Tibial artery (tissue), 4 donors: ENCODE data around the gene CIDEA.

Source experiments
- DNase-seq, 2 donors: peaks; one replicate each; pipeline ENCODE4 v3.0.0-alpha.2; 2019
- H3K27ac ChIP-seq, 2 donors: fragments of 200-600 bp; sonication (generic) in 1 of 2; 1 replicate in 1 of 2; 2 replicates in 1 of 2; pipeline ENCODE4 v1.5.1; 2018 to 2019; ENCODE audit warnings: mild to moderate bottlenecking in 1 of 2
- H3K27me3 ChIP-seq, 2 donors: fragments of 200-600 bp; sonication (generic) in 1 of 2; one replicate each; pipeline versions ENCODE4 v1.5.1 to v1.6.0; 2016 to 2019
- H3K36me3 ChIP-seq, 3 donors: fragments of 200-600 bp; sonication (generic) in 2 of 3; one replicate each; pipeline ENCODE4 v1.5.1; 2016 to 2019; ENCODE audit warnings: mild to moderate bottlenecking in 2 of 3
- H3K4me1 ChIP-seq, 4 donors: fragments of 200-600 bp; sonication (generic) in 2 of 4; 1 replicate in 3 of 4; 2 replicates in 1 of 4; pipeline ENCODE4 v1.5.1; 2016 to 2019
- H3K4me3 ChIP-seq, 2 donors: fragments of 200-600 bp; sonication (generic) in 1 of 2; 1 replicate in 1 of 2; 2 replicates in 1 of 2; pipeline ENCODE4 v1.5.1; 2018 to 2019; ENCODE audit warnings: mild to moderate bottlenecking in 2 of 2
- H3K9me3 ChIP-seq, 3 donors: fragments of 200-600 bp; sonication (generic) in 1 of 3; one replicate each; pipeline ENCODE4 v1.5.1; 2016 to 2019
- CTCF ChIP-seq, 2 experiments: fragments of 200-600 bp in 1 of 2; fragments of 450-650 bp in 1 of 2; IDR thresholded peaks; one replicate each; pipeline ENCODE4 v1.5.1; 2017 to 2019; ENCODE audit warnings: antibody characterized with exemption in 2 of 2, mild to moderate bottlenecking in 1 of 2, moderate library complexity in 1 of 2
- intact Hi-C: fragments of 100-400 bp; cut with DNase I; formaldehyde crosslinking; loops from one replicate; pipeline ENCODE4 v1.15.0; 2023; ENCODE audit warnings: low total_unique reads

The CIDEA gene

GRCh38 chr18:12246849-12247808 lies 7.0 kb upstream of the CIDEA start:
- intact Hi-C loops, result no loop called here
- peaks cover 0 to 48% of the 10 kb centered on the region in 2 donors for H3K27me3 ChIP-seq
- no peak for DNase-seq

GRCh38 chr18:12247946-12248345 lies 6.2 kb upstream of the CIDEA start:
- Histone ChIP-seq H3K9me3 (no peaks in the 10 kb centered on the region), H3K4me3 (no peak overlapping the region), H3K27me3 (peaks cover 0 to 54% of the 10 kb centered on the region in 2 donors), H3K4me1 (no peaks in the 10 kb centered on the region), H3K27ac (no peak overlapping the region), H3K36me3 (no peaks in the 10 kb centered on the region)
- DNase-seq, result no peak
- intact Hi-C loops, result no loop called here
- TF ChIP-seq CTCF (IDR thresholded peaks at IDR 0.05), result no peak

More at GRCh38 chr18:12246849-12247808, 7.0 kb upstream of the CIDEA start:
- Histone ChIP-seq H3K27ac (no peak overlapping the region), H3K36me3 (no peaks in the 10 kb centered on the region), H3K4me3 (no peak overlapping the region), H3K4me1 (no peaks in the 10 kb centered on the region), H3K9me3 (no peaks in the 10 kb centered on the region)
- TF ChIP-seq CTCF (IDR thresholded peaks at IDR 0.05), result no peak

GRCh38 chr18:12248926-12249720 lies 5.0 kb upstream of the CIDEA start:
- Histone ChIP-seq H3K4me3 (no peak overlapping the region), H3K36me3 (no peaks in the 10 kb centered on the region), H3K27ac (no peak overlapping the region), H3K4me1 (peaks cover 0 to 8% (median 7%) of the 10 kb centered on the region in 4 donors), H3K27me3 (peaks cover 0 to 66% of the 10 kb centered on the region in 2 donors), H3K9me3 (no peaks in the 10 kb centered on the region)
- intact Hi-C loops, result no loop called here
- TF ChIP-seq CTCF (IDR thresholded peaks at IDR 0.05), result no peak
- no peak for DNase-seq

- intact Hi-C loops, result no loop called here
- H3K27me3 ChIP-seq, result peaks cover 0 to 66% of the 10 kb centered on the region in 2 donors
- H3K27ac ChIP-seq, result no peak overlapping the region
- no peak overlapping the region for H3K4me3 ChIP-seq
- no peaks in the 10 kb centered on the region for H3K36me3 ChIP-seq
- TF ChIP-seq CTCF (IDR thresholded peaks at IDR 0.05), result no peak
- DNase-seq, result no peak
- peaks cover 0 to 15% (median 13%) of the 10 kb centered on the region in 4 donors for H3K4me1 ChIP-seq
- no peaks in the 10 kb centered on the region for H3K9me3 ChIP-seq
Measured at GRCh38 chr18:12251311-12251710, 2.9 kb upstream of the CIDEA start.

GRCh38 chr18:12252061-12252460 lies 2.1 kb upstream of the CIDEA start:
- Histone ChIP-seq H3K36me3 (no peaks in the 10 kb centered on the region), H3K4me3 (no peak overlapping the region), H3K27me3 (peaks cover 0 to 59% of the 10 kb centered on the region in 2 donors), H3K4me1 (peaks cover 0 to 15% (median 13%) of the 10 kb centered on the region in 4 donors), H3K27ac (no peak overlapping the region), H3K9me3 (no peaks in the 10 kb centered on the region)
- TF ChIP-seq CTCF (IDR thresholded peaks at IDR 0.05), result no peak
- intact Hi-C loops, result no loop called here
- no peak for DNase-seq
